Upper lobe of left lung (tissue), 6 donors: Measurements from ENCODE around the gene GAB2. TPM values are rescaled to one million over a fixed set of nuclear protein-coding genes. Genes with fewer than 3 reads are reported as not detected.

Experiments
- ATAC-seq, 2 donors: fragments of 200-7000 bp; cut with Tn5 transposase; one replicate each; pipeline ENCODE4 v1.9.1; 2022; ENCODE audit warnings: mild to moderate bottlenecking in 2 of 2, moderate library complexity in 2 of 2; ENCODE audit not compliant: low FRiP score in 2 of 2
- DNase-seq, 2 donors: peaks; one replicate each; pipeline ENCODE4 v3.0.0-alpha.2; 2019 to 2020
- H3K27ac ChIP-seq, 4 donors: fragments of 200-600 bp; sonication (generic); one replicate each; pipeline ENCODE4 v1.5.1; 2016 to 2019
- H3K27me3 ChIP-seq, 4 donors: fragments of 200-600 bp; sonication (generic); one replicate each; pipeline ENCODE4 v1.5.1; 2017 to 2019
- H3K36me3 ChIP-seq, 4 donors: fragments of 200-600 bp; sonication (generic); one replicate each; pipeline ENCODE4 v1.5.1; 2016 to 2019
- H3K4me1 ChIP-seq, 4 donors: fragments of 200-600 bp; sonication (generic); one replicate each; pipeline ENCODE4 v1.5.1; 2018 to 2019
- H3K4me3 ChIP-seq, 4 donors: fragments of 200-600 bp; sonication (generic); one replicate each; pipeline ENCODE4 v1.5.1; 2017 to 2019; ENCODE audit warnings: mild to moderate bottlenecking in 2 of 4, moderate library complexity in 1 of 4
- H3K9me3 ChIP-seq, 4 donors: fragments of 200-600 bp; sonication (generic); one replicate each; pipeline ENCODE4 v1.5.1; 2018 to 2019
- EP300 ChIP-seq, 4 donors: sonication (generic); formaldehyde crosslinking; IDR thresholded peaks; one replicate each; pipeline ENCODE4 v1.5.1; 2017; ENCODE audit warnings: antibody characterized with exemption in 4 of 4, control low read depth in 2 of 4
- POLR2A ChIP-seq, 4 donors: fragments of 450-650 bp; IDR thresholded peaks; one replicate each; pipeline ENCODE4 v1.5.1; 2016 to 2017; ENCODE audit warnings: antibody characterized with exemption in 4 of 4, mild to moderate bottlenecking in 2 of 4
- POLR2AphosphoS5 ChIP-seq, 2 donors: sonication (generic); formaldehyde crosslinking; IDR thresholded peaks; one replicate each; pipeline ENCODE4 v1.5.1; 2017; ENCODE audit warnings: antibody characterized with exemption in 2 of 2
- WGBS, 2 donors: methylation state at CpG; one replicate each; pipeline ENCODE4 v1.1.5; 2017 to 2018; 5-methylcytosine and 5-hydroxymethylcytosine counted together
- total RNA-seq, 6 donors: library from RNA; depleted of rRNA in 4 of 6; stranded (reverse); fragments of >200 nt in 4 of 6; gene quantifications; one replicate each; pipeline versions ENCODE4 v1.1.0 to v1.2.1, GENCODE V29; 2016 to 2021
- TF ChIP-seq, protein P1 (sequence below), 6 experiments: fragments of 450-650 bp in 4 of 6; fragments of 200-600 bp in 2 of 6; sonication (generic) in 2 of 6; IDR thresholded peaks; one replicate each; pipeline ENCODE4 v1.5.1; 2016 to 2019; ENCODE audit warnings: antibody characterized with exemption in 6 of 6
- donor health status: DM: no; HTN: no; CAD: no; lungs with moderate emphysema.
- donor health status: DM: no; HTN: yes; CAD: no; lungs with severe emphysema.

Gene GAB2
- total RNA-seq, 6 donors from 2014 or later = 40.9 to 76.6 (median 50.4) TPM

DNA sequence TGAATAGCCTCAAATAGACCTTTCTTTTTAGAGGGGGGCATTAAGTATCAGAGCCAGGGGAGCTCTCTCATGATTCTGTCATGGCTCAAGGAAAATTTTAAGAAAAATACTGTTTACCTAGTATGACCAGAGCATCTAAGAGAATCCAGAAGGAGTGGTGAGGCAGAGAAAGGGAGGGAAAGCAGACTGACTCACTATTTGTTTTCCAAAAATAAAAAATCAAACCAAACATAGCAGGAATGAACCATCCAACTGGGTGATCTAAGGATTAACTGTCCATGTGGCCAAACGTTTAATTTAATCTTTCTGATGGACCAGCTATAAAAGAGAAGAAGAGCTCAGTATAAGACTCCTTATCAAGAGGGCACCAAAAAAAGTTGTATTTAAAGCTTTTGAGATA is 70.8 kb downstream of the GAB2 start:
- DNase-seq (no peak), ATAC-seq (no peak)
- Histone ChIP-seq H3K27me3 (no peaks in the 10 kb centered on the region), H3K36me3 (no peaks in the 10 kb centered on the region), H3K4me3 (no peak overlapping the region), H3K9me3 (no peaks in the 10 kb centered on the region), H3K27ac (no peak overlapping the region), H3K4me1 (peaks cover 30 to 49% (median 38%) of the 10 kb centered on the region in 4 donors)
- TF ChIP-seq POLR2AphosphoS5 (IDR thresholded peaks at IDR 0.05) = no peak
- TF ChIP-seq POLR2A (IDR thresholded peaks at IDR 0.05) = no peak
- TF ChIP-seq, protein P1, sequence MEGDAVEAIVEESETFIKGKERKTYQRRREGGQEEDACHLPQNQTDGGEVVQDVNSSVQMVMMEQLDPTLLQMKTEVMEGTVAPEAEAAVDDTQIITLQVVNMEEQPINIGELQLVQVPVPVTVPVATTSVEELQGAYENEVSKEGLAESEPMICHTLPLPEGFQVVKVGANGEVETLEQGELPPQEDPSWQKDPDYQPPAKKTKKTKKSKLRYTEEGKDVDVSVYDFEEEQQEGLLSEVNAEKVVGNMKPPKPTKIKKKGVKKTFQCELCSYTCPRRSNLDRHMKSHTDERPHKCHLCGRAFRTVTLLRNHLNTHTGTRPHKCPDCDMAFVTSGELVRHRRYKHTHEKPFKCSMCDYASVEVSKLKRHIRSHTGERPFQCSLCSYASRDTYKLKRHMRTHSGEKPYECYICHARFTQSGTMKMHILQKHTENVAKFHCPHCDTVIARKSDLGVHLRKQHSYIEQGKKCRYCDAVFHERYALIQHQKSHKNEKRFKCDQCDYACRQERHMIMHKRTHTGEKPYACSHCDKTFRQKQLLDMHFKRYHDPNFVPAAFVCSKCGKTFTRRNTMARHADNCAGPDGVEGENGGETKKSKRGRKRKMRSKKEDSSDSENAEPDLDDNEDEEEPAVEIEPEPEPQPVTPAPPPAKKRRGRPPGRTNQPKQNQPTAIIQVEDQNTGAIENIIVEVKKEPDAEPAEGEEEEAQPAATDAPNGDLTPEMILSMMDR (IDR thresholded peaks at IDR 0.05) = no peak
- TF ChIP-seq EP300 (IDR thresholded peaks at IDR 0.05) = no peak
- 79 to 84% methylated on average over 1 of the region's 1 CpG for WGBS, 2 donors

DNA sequence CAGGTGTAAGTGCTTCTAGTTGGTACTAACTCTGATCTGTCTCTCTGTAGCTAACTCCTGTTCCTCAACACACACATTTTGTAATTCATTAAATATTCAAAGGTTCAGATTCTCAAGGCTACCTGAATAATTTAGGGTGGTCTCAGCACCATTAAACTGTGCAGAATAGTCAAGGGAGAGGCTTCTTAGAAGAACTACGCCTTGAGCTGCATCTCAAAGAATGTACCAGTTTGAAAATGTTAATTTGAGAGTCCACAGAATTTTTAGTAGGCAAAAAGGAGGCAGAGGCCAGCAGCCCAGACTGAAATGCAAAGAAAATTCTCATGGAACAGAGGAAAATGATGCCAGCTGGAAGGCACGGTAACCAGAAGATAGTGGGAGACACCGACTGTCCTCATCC is 72.2 kb downstream of the GAB2 start:
- 90 to 91% methylated on average over 3 of the region's 3 CpGs for WGBS, 2 donors
- TF ChIP-seq EP300 (IDR thresholded peaks at IDR 0.05) = no peak
- no peak for TF ChIP-seq POLR2AphosphoS5 (IDR thresholded peaks at IDR 0.05)
- no peak for TF ChIP-seq POLR2A (IDR thresholded peaks at IDR 0.05)
- TF ChIP-seq, protein P1 (IDR thresholded peaks at IDR 0.05) = no peak
- H3K4me3 ChIP-seq = no peak overlapping the region
- ATAC-seq (no peak), DNase-seq (no peak)
- H3K27ac ChIP-seq = no peak overlapping the region
- no peaks in the 10 kb centered on the region for H3K9me3 ChIP-seq
- peaks cover 20 to 38% (median 25%) of the 10 kb centered on the region in 4 donors for H3K4me1 ChIP-seq
- no peaks in the 10 kb centered on the region for H3K36me3 ChIP-seq
- H3K27me3 ChIP-seq = no peaks in the 10 kb centered on the region

DNA sequence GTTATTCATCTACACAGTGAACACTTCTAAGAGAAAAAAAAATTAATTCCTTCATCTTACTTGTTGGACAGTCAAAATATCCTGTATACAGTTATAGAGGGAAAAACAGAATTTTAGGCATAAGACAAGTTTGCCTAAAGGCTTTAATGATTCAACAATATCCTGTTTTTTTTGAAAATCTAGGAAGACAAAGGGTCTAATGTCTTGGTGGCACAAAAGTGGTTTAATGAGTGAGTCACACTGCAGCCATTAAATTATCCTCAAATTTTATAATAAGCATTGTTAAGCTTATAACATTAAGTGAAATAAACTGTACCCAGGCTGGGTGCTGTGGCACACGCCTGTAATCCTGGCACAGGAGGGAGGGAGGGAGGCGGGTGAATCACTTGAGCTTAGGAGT is 72.9 kb downstream of the GAB2 start:
- WGBS, 2 donors = 87 to 97% methylated on average over 2 of the region's 2 CpGs
- ATAC-seq (no peak), DNase-seq (no peak)
- Histone ChIP-seq H3K27me3 (no peaks in the 10 kb centered on the region), H3K27ac (no peak overlapping the region), H3K4me1 (peaks cover 12 to 34% (median 17%) of the 10 kb centered on the region in 4 donors), H3K9me3 (no peaks in the 10 kb centered on the region), H3K4me3 (no peak overlapping the region), H3K36me3 (no peaks in the 10 kb centered on the region)
- TF ChIP-seq EP300 (IDR thresholded peaks at IDR 0.05) (no peak), POLR2AphosphoS5 (IDR thresholded peaks at IDR 0.05) (no peak), POLR2A (IDR thresholded peaks at IDR 0.05) (no peak)
- TF ChIP-seq, protein P1 (IDR thresholded peaks at IDR 0.05) = no peak

DNA sequence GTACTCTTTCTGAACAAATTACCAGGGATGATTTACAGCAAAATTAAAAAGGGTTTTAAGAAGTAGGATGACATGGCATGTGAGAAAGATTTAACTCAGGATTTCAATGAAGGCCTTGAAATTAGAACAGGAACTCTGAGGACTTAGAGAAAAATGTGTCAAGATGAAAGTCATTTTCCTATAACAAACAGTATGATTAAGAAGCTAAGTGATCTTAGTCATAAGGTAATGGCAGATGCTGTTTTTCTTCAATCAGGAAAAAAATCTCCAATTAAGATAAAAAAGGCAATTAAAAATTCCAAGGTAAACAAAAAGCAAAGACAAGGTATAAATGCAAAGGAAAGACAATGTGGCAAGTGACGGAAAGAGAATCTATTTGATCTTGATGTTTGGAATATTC is 73.5 kb downstream of the GAB2 start:
- TF ChIP-seq EP300 (IDR thresholded peaks at IDR 0.05) (no peak), POLR2AphosphoS5 (IDR thresholded peaks at IDR 0.05) (no peak), POLR2A (IDR thresholded peaks at IDR 0.05) (no peak)
- TF ChIP-seq, protein P1 (IDR thresholded peaks at IDR 0.05) = no peak
- ATAC-seq = no peak
- WGBS, 2 donors = 88 to 96% methylated on average over 1 of the region's 1 CpG
- Histone ChIP-seq H3K27ac (no peak overlapping the region), H3K4me1 (peaks cover 6 to 28% (median 12%) of the 10 kb centered on the region in 4 donors), H3K27me3 (no peaks in the 10 kb centered on the region), H3K36me3 (no peaks in the 10 kb centered on the region), H3K4me3 (no peak overlapping the region), H3K9me3 (no peaks in the 10 kb centered on the region)
- no peak for DNase-seq

DNA sequence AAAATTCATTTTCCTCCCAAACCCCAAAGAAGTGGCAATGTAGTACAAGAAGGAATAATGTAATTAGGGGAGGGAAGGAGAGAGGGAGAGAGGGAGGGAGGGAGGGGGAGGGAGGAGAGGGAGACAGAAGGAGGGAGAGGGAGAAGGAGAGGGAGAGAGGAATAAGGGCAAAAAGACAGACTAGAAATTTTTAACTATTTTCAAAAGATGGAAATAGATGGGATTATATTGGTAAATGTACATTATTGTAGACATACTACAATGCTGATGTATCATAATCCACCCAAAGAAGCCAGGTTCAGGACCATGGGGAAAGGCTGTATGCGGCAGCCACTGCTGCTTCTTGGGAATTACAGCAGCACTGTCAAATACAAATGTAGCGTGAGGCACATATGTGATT is 74.3 kb downstream of the GAB2 start:
- WGBS, 2 donors = 92 to 98% methylated on average over 2 of the region's 2 CpGs
- H3K4me1 ChIP-seq = peaks cover 0 to 24% (median 11%) of the 10 kb centered on the region in 4 donors
- TF ChIP-seq POLR2AphosphoS5 (IDR thresholded peaks at IDR 0.05) = no peak
- no peak for TF ChIP-seq EP300 (IDR thresholded peaks at IDR 0.05)
- no peak for TF ChIP-seq POLR2A (IDR thresholded peaks at IDR 0.05)
- TF ChIP-seq, protein P1 (IDR thresholded peaks at IDR 0.05) = no peak
- no peaks in the 10 kb centered on the region for H3K27me3 ChIP-seq
- no peaks in the 10 kb centered on the region for H3K36me3 ChIP-seq
- H3K9me3 ChIP-seq = no peaks in the 10 kb centered on the region
- no peak overlapping the region for H3K27ac ChIP-seq
- no peak for DNase-seq
- no peak overlapping the region for H3K4me3 ChIP-seq
- no peak for ATAC-seq
